ENCODE results near the gene FADS3.

Gene FADS3, protein sequence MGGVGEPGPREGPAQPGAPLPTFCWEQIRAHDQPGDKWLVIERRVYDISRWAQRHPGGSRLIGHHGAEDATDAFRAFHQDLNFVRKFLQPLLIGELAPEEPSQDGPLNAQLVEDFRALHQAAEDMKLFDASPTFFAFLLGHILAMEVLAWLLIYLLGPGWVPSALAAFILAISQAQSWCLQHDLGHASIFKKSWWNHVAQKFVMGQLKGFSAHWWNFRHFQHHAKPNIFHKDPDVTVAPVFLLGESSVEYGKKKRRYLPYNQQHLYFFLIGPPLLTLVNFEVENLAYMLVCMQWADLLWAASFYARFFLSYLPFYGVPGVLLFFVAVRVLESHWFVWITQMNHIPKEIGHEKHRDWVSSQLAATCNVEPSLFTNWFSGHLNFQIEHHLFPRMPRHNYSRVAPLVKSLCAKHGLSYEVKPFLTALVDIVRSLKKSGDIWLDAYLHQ

DNA sequence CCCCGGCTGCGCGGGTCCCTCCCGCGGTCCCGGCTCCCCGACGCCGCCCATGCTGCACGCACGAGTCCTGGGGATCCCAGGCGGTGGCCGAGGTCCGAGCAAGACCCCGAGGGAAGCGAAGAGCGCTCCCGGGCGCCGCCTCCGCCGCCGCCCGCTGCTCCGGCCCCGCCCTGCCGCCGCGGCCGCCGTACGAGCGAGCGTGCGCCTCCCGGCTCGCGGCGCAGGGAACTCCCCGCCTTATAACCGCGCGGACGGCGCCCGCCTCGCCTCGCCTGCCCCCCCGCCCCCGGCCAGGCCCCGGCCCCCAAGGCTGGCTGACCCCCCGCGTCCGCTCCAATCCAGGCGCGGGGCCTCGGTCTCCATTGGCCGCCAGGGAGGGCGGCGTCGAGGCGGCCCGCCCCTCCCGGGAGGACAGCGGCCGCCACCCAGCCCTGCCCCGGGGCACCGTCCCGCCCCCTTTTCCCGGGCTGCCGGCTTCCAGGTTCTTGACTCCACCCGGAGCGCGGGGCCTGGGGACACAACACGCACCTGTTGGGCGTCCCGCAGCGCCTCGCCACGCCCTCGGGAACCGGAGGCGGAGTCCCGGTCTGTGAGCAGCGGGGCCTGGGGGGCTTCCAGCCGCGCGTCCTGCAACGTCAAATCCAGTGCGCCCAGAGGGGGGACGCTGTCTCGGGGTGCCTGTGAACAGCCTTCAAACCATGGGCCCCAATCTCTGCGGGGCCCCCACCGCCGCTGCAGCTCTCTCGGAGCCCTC, at the start of gene FADS3:
Gene FADS3, minus strand, starts transcription at position 215 of the 754 bp plus-strand sequence. Its CDS starts 164 bp downstream, at position 51.
- peak; percentile 88 for DNase-seq (ENCODE audit: low read depth, low spot score)

- no peak for DNase-seq (ENCODE audit: low read depth, low spot score)
Observed at GRCh38 chr11:61940466-61940865, 49.1 kb upstream of the FADS3 start.

- no peak for DNase-seq (ENCODE audit: low read depth, low spot score)
Observed at GRCh38 chr11:61935861-61936260, 44.5 kb upstream of the FADS3 start.

DNA sequence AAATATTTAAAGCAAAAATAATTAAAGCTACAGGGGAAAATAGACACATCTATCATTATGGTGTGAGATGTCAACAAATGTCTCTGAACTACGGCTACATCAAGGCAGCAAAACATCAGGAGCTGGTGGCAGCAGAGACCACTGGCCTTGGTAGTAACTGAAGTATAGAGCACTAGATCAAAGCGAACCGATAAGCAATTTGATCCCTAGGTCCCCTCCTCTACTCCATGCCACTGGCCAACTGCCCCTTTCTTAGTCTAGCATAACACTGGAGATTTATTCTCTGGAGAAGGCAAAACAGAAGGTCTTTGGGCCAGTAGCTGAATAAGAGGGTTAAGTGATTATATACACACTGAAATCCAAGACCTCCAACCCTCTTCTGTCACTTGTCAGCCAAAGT, 39.6 kb upstream of the FADS3 start:
- DNase-seq (ENCODE audit: low read depth, low spot score) = no peak

- no peak for DNase-seq (ENCODE audit: low read depth, low spot score)
Observed at GRCh38 chr11:61928606-61929005, 37.3 kb upstream of the FADS3 start.

DNA sequence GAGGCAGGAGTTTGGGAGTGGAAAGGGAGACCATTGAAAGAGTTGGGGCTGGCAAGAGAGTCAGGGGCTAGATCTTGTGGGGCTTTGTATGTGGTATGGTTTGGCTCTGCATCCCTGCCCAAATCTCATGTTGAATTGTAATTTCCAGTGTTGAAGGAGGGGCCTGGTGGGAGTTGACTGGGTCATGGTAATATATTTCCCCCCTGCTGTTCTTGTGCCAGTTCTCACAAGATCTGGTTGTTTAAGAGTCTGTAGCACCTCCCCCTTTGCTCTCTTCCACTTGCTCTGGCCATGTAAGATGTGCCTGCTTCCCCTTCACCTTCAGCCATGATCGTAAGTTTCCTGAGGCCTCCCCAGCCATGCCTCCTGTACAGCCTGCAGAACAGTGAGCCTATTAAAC, 36.2 kb upstream of the FADS3 start:
- no peak for DNase-seq (ENCODE audit: low read depth, low spot score)

DNA sequence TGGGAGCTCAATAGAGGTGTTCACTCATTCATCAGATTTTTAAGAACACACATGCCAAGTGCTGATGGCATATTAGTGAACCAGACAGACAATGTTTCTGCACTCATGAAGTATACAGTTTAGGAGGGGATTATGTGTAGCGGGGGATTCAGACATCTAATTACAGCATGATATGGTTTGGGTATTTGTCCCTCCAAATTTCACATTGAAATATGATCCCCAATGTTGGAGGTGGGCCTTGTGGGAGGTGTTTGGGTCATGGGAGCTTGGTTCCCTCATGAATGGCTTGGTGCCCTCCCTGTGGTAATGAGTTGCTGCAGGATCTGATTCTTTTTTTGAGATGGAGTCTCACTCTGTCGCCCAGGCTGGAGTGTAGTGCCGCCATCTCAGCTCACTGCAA, 34.9 kb upstream of the FADS3 start:
- DNase-seq (ENCODE audit: low read depth, low spot score) = no peak

GRCh38 chr11:61925736-61926135, 34.4 kb upstream of the FADS3 start:
- no peak for DNase-seq (ENCODE audit: low read depth, low spot score)

DNA sequence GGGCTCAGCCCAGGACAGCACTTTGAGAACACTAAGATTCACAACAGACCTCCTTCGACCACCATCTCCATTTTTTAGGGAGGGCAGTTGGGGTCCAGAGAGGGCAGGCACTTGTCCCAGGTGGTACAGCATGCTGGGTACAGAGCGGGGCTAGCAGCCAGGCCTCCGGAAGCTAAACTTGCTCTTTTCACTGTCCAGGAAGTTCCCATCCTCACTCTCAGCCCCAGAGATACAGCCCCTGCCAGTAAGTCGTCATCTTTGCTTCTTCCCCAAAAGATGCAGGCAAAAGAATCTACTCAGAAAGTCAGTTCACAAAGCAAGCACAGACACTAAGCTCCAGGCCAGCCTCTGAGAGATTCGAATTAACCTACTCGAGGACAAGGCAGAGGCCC, 32.7 kb upstream of the FADS3 start:
- DNase-seq (ENCODE audit: low read depth, low spot score) = no peak

DNA sequence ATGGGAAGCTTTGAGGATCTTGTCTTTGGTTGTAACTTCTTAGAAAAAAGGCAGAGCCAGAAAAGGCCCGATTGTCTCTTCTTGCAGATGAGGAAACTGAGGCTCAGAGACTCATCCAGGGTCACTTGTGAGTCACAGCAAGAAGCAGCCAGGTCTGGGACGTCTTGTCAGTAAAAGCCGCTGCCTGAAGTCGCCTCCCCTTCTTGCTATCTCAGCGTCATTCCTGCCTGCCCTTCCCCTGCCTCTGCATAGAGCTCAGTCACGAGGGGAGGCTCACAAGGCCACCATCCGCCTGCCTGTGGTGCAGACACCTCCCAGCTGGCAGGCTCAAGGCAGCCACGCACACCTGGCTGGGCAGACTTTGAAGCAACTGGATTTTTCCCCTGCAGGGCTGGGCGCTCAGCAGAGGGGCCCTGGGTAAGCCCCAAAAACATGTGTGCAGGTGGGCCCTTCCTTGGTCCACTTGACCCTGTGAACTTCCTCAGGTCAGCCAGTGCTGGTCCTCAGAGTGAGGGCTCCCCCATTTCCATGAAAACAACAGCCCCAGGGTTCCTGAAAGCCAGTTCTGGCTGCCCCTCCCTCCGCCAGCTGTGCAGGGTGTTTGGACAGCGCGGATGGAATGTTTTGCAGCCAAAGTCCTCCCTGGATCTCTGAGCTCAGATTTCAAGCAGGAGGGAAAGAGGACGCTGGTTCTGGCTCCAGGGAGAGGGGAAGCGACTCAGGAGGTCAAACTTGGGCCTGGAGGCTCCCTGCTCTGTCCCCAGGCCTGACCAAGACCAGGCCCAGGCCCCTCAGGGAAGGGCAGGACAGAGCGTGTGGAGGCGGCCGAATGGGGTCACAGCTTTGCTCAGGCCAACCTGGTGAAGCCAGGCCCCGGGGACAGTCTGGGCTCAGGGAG, 32.1 kb upstream of the FADS3 start:
- DNase-seq (ENCODE audit: low read depth, low spot score) = peak; percentile 31

DNA sequence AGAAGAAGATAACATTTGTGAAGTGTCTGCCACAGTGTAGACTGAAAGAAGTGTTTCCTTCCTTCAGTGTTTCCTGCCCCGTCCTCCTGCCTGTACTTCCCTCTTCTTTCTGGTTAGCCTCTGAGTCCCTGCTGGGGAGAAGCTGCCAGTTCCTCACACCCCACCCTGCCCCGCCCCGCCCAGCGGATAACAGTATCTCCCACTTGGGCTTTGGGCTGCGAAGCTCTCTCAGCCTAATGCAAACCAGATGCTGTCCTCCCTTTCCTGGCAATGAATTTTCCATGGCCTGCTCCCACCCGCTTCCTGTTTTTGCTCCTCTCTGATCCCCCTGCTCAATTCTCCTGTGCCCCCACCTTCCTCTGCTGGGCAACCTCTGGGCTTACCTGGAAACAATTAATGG, 31.2 kb upstream of the FADS3 start:
- DNase-seq (ENCODE audit: low read depth, low spot score) = no peak

GRCh38 chr11:61921446-61921845, 30.1 kb upstream of the FADS3 start:
- no peak for DNase-seq (ENCODE audit: low read depth, low spot score)

GRCh38 chr11:61919705-61920631, 28.6 kb upstream of the FADS3 start:
- no peak for DNase-seq (ENCODE audit: low read depth, low spot score)

DNA sequence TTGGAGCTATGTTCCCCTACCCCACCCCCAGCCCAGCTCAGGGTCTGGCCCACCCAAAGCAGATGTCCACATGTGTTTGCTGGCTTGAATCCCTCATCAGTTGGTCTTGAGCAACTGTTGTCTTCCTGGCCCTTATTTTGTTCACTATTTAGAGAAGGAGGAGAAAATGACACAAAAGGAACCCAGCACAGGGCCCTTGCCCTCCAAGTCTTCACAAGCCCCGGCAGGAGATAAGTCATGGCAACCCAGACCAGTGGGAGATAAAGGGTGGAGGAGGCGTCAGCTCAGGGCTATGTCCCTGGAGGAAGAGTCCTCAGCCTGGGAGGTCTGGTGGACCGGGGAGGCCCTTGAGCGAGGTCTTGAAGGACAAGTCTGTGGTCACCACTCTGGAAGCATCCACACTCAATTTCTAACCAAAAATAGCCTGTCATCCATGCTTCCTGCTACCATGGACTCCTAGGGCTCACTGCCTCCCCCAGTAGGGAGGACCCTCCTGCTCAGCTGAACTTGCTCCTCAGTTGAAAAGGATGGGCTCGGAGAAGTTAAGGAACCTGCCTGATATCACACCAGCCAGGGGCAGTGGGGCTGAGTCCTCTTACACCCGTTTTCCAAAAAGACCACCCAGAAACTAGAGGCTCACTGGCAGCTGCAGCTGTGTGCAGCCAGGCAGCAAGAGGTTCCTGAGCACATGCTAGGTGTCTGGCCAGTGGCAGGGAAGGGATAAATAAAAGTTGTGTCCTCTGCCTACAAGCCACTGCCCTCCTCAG, 27.8 kb upstream of the FADS3 start:
- DNase-seq (ENCODE audit: low read depth, low spot score) = no peak

GRCh38 chr11:61918251-61918937, 27.0 kb upstream of the FADS3 start:
- no peak for DNase-seq (ENCODE audit: low read depth, low spot score)

DNA sequence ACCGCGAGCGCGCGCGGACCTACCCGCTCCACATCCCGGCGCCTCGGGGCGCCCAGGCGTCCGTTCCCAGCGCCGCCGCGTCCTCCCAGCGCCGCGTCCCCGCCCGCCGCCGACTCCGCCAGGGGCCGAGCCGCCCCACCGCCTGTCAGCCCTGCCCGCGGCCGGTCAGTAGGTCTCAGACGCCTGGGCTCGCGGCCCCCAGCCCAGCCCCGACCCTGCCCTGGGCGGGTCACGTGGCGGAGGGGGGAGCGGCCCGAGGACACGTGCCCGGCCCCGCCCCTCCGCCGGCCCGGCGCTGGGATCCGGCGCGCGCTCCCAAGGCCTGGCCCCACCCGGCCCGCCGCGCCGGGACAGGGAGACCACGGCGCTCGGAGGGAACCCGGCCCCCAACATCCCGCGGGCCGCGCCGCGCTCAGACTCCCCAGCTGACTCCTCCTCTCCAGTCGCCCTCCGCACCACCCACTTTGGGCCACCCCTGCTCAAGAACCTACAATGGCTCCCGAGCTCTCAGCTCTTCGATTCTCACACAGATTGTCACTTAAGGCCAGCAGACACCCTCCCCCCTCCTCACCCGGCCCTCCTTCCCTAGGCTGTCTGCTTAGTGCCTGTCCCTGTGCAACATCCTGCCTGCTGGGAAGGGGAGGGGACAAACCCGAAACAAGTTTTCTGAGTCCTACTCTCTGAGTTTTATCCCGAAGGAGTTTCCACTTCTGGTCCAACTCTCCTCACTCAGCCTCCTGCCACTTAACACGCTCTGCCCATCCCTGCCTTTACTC, 26.2 kb upstream of the FADS3 start, which contains the start of gene RAB3IL1:
Gene RAB3IL1, minus strand, starts transcription at position 233 of the 776 bp plus-strand sequence. Its CDS starts 199 bp downstream, at position 34.
- peak; percentile 64 for DNase-seq (ENCODE audit: low read depth, low spot score)

DNA sequence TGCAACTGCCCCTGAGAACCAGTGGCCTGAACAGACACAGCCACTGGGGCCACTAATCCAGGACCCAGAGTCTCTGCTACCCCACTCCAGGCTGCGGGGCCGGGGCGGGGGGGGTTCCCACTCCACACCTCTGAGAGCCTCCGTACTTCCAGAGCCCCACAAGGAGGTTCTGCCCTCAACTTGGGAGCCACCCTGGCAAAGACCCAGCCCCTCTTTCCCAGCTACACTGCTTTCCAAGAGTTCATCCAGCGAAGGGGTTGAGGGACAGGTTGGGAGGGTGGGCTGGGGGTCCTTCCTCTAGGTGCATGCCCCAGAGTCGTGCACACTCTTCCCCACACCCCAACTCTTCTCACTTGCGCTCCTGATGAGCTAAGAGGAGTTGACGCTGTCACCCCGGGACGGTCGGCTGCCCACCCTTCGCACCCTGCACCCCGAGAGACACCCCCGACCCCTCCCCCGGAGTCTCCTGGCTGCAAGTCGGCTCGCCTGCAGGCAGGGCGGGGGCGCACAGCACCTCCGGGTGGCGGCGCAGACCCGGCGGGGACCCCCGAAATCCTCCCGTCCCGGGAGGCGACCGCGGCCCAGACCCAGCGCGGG, 25.5 kb upstream of the FADS3 start:
- no peak for DNase-seq (ENCODE audit: low read depth, low spot score)
